ENCODE results near the gene EIF5B. TPM values are rescaled to one million over a fixed set of nuclear protein-coding genes. Genes with fewer than 3 reads are reported as not detected.
"Not testable (repeated sequence)": the region's sequence is repeated elsewhere in the genome, so short reads cannot be mapped to it uniquely, and the experiment has no call there.

EIF5B gene
- polyA plus RNA-seq, 2 of the 4 experiments (the other 2 are of a cell fraction), result 25.0 to 75.4 TPM

DNA sequence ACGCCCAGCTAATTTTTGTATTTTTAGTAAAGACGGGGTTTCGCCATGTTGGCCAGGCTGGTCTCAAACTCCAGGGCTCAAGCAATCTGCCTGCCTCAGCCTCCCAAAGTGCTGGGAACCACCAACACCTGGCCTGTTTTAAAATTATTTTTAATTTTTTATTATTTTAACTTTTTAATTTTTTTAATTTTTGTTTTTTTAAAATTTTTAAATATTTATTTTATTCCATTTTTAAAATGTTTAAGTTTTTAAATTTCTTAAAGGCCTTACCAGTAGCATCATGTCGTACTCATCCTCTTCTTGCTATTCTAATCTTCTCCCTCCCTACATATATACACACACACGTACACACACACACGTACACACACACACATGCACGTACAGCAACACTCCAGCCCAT is 37.6 kb upstream of the EIF5B start (continued):
- TF ChIP-seq, protein P1, sequence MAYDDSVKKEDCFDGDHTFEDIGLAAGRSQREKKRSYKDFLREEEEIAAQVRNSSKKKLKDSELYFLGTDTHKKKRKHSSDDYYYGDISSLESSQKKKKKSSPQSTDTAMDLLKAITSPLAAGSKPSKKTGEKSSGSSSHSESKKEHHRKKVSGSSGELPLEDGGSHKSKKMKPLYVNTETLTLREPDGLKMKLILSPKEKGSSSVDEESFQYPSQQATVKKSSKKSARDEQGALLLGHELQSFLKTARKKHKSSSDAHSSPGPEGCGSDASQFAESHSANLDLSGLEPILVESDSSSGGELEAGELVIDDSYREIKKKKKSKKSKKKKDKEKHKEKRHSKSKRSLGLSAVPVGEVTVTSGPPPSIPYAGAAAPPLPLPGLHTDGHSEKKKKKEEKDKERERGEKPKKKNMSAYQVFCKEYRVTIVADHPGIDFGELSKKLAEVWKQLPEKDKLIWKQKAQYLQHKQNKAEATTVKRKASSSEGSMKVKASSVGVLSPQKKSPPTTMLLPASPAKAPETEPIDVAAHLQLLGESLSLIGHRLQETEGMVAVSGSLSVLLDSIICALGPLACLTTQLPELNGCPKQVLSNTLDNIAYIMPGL (CRISPR knock-in tag; IDR thresholded peaks at IDR 0.05; ENCODE audit: borderline replicate concordance), result no peak
- TF ChIP-seq EP300 (IDR thresholded peaks at IDR 0.05), result no peak
- no peak for TF ChIP-seq ELK1 (IDR thresholded peaks at IDR 0.05; ENCODE audit: low read depth, low read length)
- TF ChIP-seq RCOR1 (IDR thresholded peaks at IDR 0.05; ENCODE audit: low read depth, low read length), result no peak
- no peak for TF ChIP-seq KDM1A (IDR thresholded peaks at IDR 0.05; ENCODE audit: low read depth)
- TF ChIP-seq ZC3H11A (IDR thresholded peaks at IDR 0.05), result no peak
- TF ChIP-seq HDAC2 (IDR thresholded peaks at IDR 0.05), result no peak
- TF ChIP-seq EHMT2 (IDR thresholded peaks at IDR 0.05; ENCODE audit: low read depth), result no peak
- TF ChIP-seq BCL3 (IDR thresholded peaks at IDR 0.05), result no peak
- no peak for TF ChIP-seq KDM5A (IDR thresholded peaks at IDR 0.05)
- no peak for TF ChIP-seq FOXS1 (CRISPR knock-in tag; IDR thresholded peaks at IDR 0.05)
- TF ChIP-seq EHF (CRISPR knock-in tag; IDR thresholded peaks at IDR 0.05), result no peak

DNA sequence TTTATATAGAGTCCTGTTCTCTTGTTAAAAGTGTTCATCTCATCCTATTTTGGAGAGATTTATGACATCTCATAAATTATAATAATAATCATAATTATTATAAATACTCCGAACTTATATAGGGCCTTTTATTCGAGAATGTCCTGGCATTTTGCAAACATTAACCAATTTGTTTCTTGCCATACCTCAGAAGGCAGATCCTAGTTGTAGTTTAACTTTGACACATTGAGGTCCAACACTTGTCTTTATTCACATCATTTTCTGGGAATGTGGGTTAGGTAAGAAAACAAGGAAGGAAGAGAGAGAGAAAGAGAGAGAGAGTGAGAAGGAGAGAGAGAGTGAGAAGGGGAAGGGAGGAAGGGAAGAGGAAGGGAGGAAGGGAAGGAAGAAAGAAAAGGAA is 36.1 kb upstream of the EIF5B start, which contains the start of gene LYG1:
Gene LYG1, minus strand, starts transcription at position 101 of the 400 bp plus-strand sequence. CDS start 5,527 bp downstream, outside the sequence.
- H3K4me2 ChIP-seq; H3K4me1 ChIP-seq; ATAC-seq; H3K9me3 ChIP-seq; H3K27ac ChIP-seq; FAIRE-seq; DNase-seq (ENCODE audit: low read depth in 1 of 2, low spot score in 1 of 2); POLR2A ChIA-PET; H3K4me3 ChIP-seq; CTCF ChIA-PET: not testable (repeated sequence)
- 78% methylated on average over 2 of the region's 2 CpGs for WGBS (ENCODE audit: missing lambda C conversion rate)

DNA sequence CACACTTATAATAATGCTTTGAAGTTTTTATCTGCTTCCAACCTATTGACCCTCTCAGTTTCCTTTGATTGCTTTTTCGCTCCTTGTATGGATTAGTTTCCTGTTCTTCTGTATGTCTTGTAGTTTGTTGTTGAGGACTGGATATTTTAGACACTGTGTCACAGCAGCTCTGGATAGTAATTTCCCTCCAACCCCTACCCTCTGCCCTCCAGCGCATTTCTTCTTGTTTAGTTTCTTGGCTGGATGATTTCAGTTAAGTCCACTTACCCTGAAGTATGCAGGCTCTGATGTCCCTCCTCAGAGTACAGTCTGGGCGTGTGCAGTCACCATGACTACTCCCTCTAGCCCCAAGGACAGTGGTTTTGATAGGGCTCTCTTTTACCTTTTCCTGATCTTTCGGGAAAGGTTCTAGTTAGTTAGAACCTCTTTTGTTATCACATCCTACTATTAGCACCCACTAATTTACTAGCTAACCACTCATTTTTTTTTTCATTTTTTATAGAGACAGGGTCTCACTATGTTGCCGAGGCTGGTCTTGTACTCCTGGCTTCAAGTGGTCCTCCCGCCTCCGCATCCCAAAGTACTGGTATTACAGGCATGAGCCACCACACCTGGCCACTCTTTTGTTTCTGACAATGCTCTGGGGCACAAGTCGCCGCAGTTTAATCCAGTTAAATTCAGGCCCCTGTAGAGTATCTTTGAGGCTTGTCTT is 19.9 kb upstream of the EIF5B start:
- FAIRE-seq (no peak), ATAC-seq (no peak), DNase-seq (ENCODE audit: low read depth in 1 of 2, low spot score in 1 of 2) (no peak)
- no peak overlapping the region for H3K4me3 ChIP-seq
- WGBS (ENCODE audit: missing lambda C conversion rate), result 86% methylated on average over 9 of the region's 9 CpGs
- ChIA-PET POLR2A (no interaction called here), CTCF (no interaction called here)
- H3K4me2 ChIP-seq, result no peak overlapping the region
- no peak for TF ChIP-seq CHD4 (IDR thresholded peaks at IDR 0.05; ENCODE audit: borderline replicate concordance)
- no peak for TF ChIP-seq TP53 (CRISPR knock-in tag; IDR thresholded peaks at IDR 0.05)
- no peak for TF ChIP-seq FOSL2 (IDR thresholded peaks at IDR 0.05)
- no peak for TF ChIP-seq FOSL2 (CRISPR knock-in tag; IDR thresholded peaks at IDR 0.05)
- no peak for TF ChIP-seq MAFK (IDR thresholded peaks at IDR 0.05; ENCODE audit: partially characterized antibody)
- TF ChIP-seq HOXB13 (CRISPR knock-in tag; IDR thresholded peaks at IDR 0.05; ENCODE audit: low read depth), result no peak
- no peak for TF ChIP-seq POLR2AphosphoS2 (conservative IDR thresholded peaks at IDR 0.05; ENCODE audit: low read length)
- no peak for TF ChIP-seq ZC3H11A (IDR thresholded peaks at IDR 0.05)
- no peak for TF ChIP-seq MAZ (IDR thresholded peaks at IDR 0.05; ENCODE audit: borderline replicate concordance, low read depth, low read length)
- no peak for TF ChIP-seq EP300 (IDR thresholded peaks at IDR 0.05)
- TF ChIP-seq JUNB (IDR thresholded peaks at IDR 0.05), result no peak
- H3K9me3 ChIP-seq, result no peaks in the 10 kb centered on the region
- no peaks in the 10 kb centered on the region for H3K4me1 ChIP-seq
- no peak overlapping the region for H3K27ac ChIP-seq

GRCh38 chr2:99317873-99318200 is 19.4 kb upstream of the EIF5B start:
- H3K27ac ChIP-seq; ATAC-seq; DNase-seq (ENCODE audit: low read depth in 1 of 2, low spot score in 1 of 2); POLR2A ChIA-PET; H3K9me3 ChIP-seq; H3K4me2 ChIP-seq; H3K4me1 ChIP-seq; CTCF ChIA-PET; FAIRE-seq; H3K4me3 ChIP-seq: not testable (repeated sequence)
- WGBS (ENCODE audit: missing lambda C conversion rate), result 93% methylated on average over 7 of the region's 7 CpGs

All from A549 (cell line).